GM19238 (cell line): Measurements from ENCODE around the gene GLIS2.
"Not testable (repeated sequence)": the region's sequence is repeated elsewhere in the genome, so short reads cannot be mapped to it uniquely, and the experiment has no call there.

Source experiments
- DNase-seq: peaks from one replicate; pipeline ENCODE4 v3.0.0; 2011; ENCODE audit warnings: low spot score; ENCODE audit not compliant: insufficient read length

GLIS2 gene

GRCh38 chr16:4333714-4334113 is 17.8 kb downstream of the GLIS2 start:
- not testable (repeated sequence) for DNase-seq

- no peak for DNase-seq
These were observed 19.0 kb downstream of the GLIS2 start for GRCh38 chr16:4334724-4335495.

- DNase-seq, result no peak
These were observed 21.1 kb downstream of the GLIS2 start for GRCh38 chr16:4336701-4337539.

GRCh38 chr16:4337540-4338088 is 21.7 kb downstream of the GLIS2 start:
- DNase-seq, result no peak

GRCh38 chr16:4338125-4338582 is 22.3 kb downstream of the GLIS2 start:
- no peak for DNase-seq

GRCh38 chr16:4338712-4339299 is 22.9 kb downstream of the GLIS2 start:
- no peak for DNase-seq

- no peak for DNase-seq
These were observed 23.6 kb downstream of the GLIS2 start for GRCh38 chr16:4339455-4339854.

GRCh38 chr16:4339909-4340308 is 24.0 kb downstream of the GLIS2 start:
- DNase-seq, result no peak

GRCh38 chr16:4340443-4340842 is 24.6 kb downstream of the GLIS2 start:
- DNase-seq, result no peak

- no peak for DNase-seq
These were observed 25.4 kb downstream of the GLIS2 start for GRCh38 chr16:4341250-4341649.

- no peak for DNase-seq
These were observed 27.2 kb downstream of the GLIS2 start for GRCh38 chr16:4342866-4343744.

- DNase-seq, result not testable (repeated sequence)
These were observed 28.6 kb downstream of the GLIS2 start for GRCh38 chr16:4344300-4344982.

GRCh38 chr16:4344983-4345835 is 29.3 kb downstream of the GLIS2 start:
- no peak for DNase-seq

GRCh38 chr16:4345836-4346781 is 30.2 kb downstream of the GLIS2 start:
- no peak for DNase-seq

GRCh38 chr16:4347010-4347409 is 31.1 kb downstream of the GLIS2 start:
- no peak for DNase-seq

GRCh38 chr16:4347765-4348509 is 32.1 kb downstream of the GLIS2 start:
- no peak for DNase-seq

- no peak for DNase-seq
These were observed 33.5 kb downstream of the GLIS2 start for GRCh38 chr16:4349332-4349731.
